ENCODE measurements around the gene ZNF512B.

The ZNF512B gene

DNA sequence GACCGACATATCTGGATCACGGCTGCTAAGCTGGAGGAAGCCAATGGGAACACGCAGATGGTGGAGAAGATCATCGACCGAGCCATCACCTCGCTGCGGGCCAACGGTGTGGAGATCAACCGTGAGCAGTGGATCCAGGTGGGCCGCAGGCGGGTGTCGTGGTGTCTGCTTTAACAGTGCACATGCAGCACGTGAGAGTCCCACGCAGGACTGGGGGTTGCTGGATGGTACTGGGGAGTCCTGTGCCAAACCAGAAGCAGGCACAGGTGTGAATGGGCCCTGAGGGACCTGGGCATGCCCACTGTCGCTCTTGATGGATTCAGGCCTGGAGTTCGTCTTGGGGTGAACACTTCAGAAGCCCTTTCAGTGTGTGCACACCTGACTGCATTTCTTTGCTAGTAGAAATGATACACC, 41.6 kb upstream of the ZNF512B start:
- TF ChIP-seq SNAI2 (CRISPR knock-in tag; IDR thresholded peaks at IDR 0.05) (no peak), ARNTL (CRISPR knock-in tag; IDR thresholded peaks at IDR 0.05; ENCODE audit: borderline replicate concordance, low read depth) (no peak), ESRRG (CRISPR knock-in tag; IDR thresholded peaks at IDR 0.05) (no peak), ZFP30 (CRISPR knock-in tag; IDR thresholded peaks at IDR 0.05) (no peak)
- TF ChIP-seq, protein P1, sequence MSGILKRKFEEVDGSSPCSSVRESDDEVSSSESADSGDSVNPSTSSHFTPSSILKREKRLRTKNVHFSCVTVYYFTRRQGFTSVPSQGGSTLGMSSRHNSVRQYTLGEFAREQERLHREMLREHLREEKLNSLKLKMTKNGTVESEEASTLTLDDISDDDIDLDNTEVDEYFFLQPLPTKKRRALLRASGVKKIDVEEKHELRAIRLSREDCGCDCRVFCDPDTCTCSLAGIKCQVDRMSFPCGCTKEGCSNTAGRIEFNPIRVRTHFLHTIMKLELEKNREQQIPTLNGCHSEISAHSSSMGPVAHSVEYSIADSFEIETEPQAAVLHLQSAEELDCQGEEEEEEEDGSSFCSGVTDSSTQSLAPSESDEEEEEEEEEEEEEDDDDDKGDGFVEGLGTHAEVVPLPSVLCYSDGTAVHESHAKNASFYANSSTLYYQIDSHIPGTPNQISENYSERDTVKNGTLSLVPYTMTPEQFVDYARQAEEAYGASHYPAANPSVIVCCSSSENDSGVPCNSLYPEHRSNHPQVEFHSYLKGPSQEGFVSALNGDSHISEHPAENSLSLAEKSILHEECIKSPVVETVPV (CRISPR knock-in tag; IDR thresholded peaks at IDR 0.05): no peak
- TF ChIP-seq, protein P2, sequence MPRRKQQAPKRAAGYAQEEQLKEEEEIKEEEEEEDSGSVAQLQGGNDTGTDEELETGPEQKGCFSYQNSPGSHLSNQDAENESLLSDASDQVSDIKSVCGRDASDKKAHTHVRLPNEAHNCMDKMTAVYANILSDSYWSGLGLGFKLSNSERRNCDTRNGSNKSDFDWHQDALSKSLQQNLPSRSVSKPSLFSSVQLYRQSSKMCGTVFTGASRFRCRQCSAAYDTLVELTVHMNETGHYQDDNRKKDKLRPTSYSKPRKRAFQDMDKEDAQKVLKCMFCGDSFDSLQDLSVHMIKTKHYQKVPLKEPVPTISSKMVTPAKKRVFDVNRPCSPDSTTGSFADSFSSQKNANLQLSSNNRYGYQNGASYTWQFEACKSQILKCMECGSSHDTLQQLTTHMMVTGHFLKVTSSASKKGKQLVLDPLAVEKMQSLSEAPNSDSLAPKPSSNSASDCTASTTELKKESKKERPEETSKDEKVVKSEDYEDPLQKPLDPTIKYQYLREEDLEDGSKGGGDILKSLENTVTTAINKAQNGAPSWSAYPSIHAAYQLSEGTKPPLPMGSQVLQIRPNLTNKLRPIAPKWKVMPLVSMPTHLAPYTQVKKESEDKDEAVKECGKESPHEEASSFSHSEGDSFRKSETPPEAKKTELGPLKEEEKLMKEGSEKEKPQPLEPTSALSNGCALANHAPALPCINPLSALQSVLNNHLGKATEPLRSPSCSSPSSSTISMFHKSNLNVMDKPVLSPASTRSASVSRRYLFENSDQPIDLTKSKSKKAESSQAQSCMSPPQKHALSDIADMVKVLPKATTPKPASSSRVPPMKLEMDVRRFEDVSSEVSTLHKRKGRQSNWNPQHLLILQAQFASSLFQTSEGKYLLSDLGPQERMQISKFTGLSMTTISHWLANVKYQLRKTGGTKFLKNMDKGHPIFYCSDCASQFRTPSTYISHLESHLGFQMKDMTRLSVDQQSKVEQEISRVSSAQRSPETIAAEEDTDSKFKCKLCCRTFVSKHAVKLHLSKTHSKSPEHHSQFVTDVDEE (CRISPR knock-in tag; IDR thresholded peaks at IDR 0.05): no peak
- TF ChIP-seq, protein P3, sequence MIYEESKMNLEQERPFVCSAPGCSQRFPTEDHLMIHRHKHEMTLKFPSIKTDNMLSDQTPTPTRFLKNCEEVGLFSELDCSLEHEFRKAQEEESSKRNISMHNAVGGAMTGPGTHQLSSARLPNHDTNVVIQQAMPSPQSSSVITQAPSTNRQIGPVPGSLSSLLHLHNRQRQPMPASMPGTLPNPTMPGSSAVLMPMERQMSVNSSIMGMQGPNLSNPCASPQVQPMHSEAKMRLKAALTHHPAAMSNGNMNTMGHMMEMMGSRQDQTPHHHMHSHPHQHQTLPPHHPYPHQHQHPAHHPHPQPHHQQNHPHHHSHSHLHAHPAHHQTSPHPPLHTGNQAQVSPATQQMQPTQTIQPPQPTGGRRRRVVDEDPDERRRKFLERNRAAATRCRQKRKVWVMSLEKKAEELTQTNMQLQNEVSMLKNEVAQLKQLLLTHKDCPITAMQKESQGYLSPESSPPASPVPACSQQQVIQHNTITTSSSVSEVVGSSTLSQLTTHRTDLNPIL (CRISPR knock-in tag; IDR thresholded peaks at IDR 0.05; ENCODE audit: low read depth): no peak
- ATAC-seq: no peak

DNA sequence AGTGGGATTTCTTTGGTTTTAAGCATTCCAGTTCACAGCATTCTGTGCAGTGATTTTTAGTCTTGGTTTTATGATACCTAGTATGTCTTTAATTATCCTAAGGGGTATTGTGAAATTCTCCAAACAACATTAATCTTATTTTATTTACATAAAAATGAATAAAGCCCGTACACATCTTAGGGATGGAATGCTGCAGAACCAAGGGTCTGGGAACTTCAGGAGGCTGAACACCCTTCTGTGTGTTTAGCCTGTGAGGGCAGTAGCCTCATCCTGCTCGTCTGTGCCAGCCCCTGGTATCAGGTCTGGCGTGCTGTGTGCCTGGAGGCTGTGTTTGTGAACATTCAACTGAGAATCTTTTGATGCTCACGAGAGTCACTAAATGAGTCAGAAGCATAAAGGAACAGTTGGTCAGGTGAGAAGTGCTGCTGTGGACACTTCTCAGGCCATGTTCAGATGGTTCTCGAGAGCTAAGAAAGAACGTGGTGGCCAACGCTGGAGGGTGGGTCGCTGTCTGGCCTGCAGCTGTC, 41.0 kb upstream of the ZNF512B start:
- no peak for ATAC-seq
- TF ChIP-seq, protein P2 (CRISPR knock-in tag; IDR thresholded peaks at IDR 0.05): no peak
- TF ChIP-seq ZC3H10 (CRISPR knock-in tag; IDR thresholded peaks at IDR 0.05): no peak

DNA sequence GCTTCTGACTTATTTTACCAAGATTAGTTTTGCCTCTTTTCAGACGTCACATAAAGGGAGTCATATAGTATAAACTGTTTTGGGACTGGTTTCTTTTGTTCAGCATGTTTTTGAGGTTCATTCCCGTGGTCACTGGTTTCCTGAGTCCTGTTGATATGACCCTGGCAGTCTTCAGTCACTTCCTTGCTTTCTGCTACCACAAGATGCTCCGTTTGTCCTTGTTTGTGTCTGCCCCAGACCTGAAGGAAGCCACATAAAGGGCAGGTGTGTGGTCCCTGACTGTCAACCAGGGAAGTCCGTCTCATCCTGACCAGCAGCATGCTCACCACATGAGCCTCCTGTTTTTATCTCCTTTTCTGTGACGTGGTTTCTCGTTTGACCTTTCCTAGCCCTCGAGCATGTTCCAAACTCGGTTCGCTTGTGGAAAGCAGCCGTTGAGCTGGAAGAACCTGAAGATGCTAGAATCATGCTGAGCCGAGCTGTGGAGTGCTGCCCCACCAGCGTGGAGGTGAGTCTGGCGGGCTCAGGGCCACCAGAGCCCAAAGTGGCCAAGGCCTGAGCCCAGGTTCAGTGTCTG, 40.2 kb upstream of the ZNF512B start:
- no peak for TF ChIP-seq ESRRG (CRISPR knock-in tag; IDR thresholded peaks at IDR 0.05)
- TF ChIP-seq SNAI2 (CRISPR knock-in tag; IDR thresholded peaks at IDR 0.05): no peak
- TF ChIP-seq GLIS3 (CRISPR knock-in tag; IDR thresholded peaks at IDR 0.05): no peak
- TF ChIP-seq, protein P4, sequence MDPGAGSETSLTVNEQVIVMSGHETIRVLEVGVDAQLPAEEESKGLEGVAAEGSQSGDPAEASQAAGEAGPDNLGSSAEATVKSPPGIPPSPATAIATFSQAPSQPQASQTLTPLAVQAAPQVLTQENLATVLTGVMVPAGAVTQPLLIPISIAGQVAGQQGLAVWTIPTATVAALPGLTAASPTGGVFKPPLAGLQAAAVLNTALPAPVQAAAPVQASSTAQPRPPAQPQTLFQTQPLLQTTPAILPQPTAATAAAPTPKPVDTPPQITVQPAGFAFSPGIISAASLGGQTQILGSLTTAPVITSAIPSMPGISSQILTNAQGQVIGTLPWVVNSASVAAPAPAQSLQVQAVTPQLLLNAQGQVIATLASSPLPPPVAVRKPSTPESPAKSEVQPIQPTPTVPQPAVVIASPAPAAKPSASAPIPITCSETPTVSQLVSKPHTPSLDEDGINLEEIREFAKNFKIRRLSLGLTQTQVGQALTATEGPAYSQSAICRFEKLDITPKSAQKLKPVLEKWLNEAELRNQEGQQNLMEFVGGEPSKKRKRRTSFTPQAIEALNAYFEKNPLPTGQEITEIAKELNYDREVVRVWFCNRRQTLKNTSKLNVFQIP (CRISPR knock-in tag; IDR thresholded peaks at IDR 0.05; ENCODE audit: borderline replicate concordance, low read depth): no peak
- no peak for TF ChIP-seq ISL1 (CRISPR knock-in tag; IDR thresholded peaks at IDR 0.05)
- TF ChIP-seq RARB (CRISPR knock-in tag; IDR thresholded peaks at IDR 0.05): no peak
- no peak for TF ChIP-seq ARNTL (CRISPR knock-in tag; IDR thresholded peaks at IDR 0.05; ENCODE audit: borderline replicate concordance, low read depth)
- TF ChIP-seq ZC3H10 (CRISPR knock-in tag; IDR thresholded peaks at IDR 0.05): no peak
- TF ChIP-seq ZNF8 (CRISPR knock-in tag; IDR thresholded peaks at IDR 0.05): no peak
- no peak for TF ChIP-seq PPARA (CRISPR knock-in tag; IDR thresholded peaks at IDR 0.05; ENCODE audit: borderline replicate concordance)
- TF ChIP-seq ZNF70 (CRISPR knock-in tag; IDR thresholded peaks at IDR 0.05): no peak
- TF ChIP-seq ZNF565 (CRISPR knock-in tag; conservative IDR thresholded peaks at IDR 0.05; ENCODE audit: low read depth): no peak
- TF ChIP-seq OSR1 (CRISPR knock-in tag; IDR thresholded peaks at IDR 0.05): no peak
- no peak for TF ChIP-seq TOX (CRISPR knock-in tag; IDR thresholded peaks at IDR 0.05; ENCODE audit: borderline replicate concordance)
- no peak for ATAC-seq

Measured in SK-N-SH treated with all-trans-retinoic acid at 6 μM for 48 hours (cell line).